Measurements from ENCODE around the gene ABAT. TPM values are rescaled to one million over a fixed set of nuclear protein-coding genes. Genes with fewer than 3 reads are reported as not detected.

Gene ABAT
- total RNA-seq, 1 experiment from 2014 or later, result 6.9 TPM

GRCh38 chr16:8725513-8726178 is 51.2 kb downstream of the ABAT start:
- ChIA-PET POLR2A (ENCODE audit: low non-redundant PET) (no interaction called here), CTCF (no interaction called here)
- H3K4me3 ChIP-seq (ENCODE audit: low read depth, low read length, poor library complexity, severe bottlenecking), result no peak overlapping the region
- no peak overlapping the region for H3K27ac ChIP-seq (ENCODE audit: low read depth, low read length, poor library complexity, severe bottlenecking)
- H3K27me3 ChIP-seq (replicated peaks; ENCODE audit: insufficient read depth, low read depth, low read length, poor library complexity), result no peaks in the 10 kb centered on the region
- no peaks in the 10 kb centered on the region for H3K9me3 ChIP-seq (ENCODE audit: low read depth, low read length, poor library complexity, severe bottlenecking)
- intact Hi-C loops (cut with micrococcal nuclease; ENCODE audit: unreplicated experiment), result no loop called here
- no peak for TF ChIP-seq CTCF (conservative IDR thresholded peaks at IDR 0.05; ENCODE audit: low read depth, low read length)
- no peak for TF ChIP-seq EZH2 (IDR thresholded peaks at IDR 0.05; ENCODE audit: borderline replicate concordance, low read depth, low read length, poor library complexity, severe bottlenecking)
- no TSS peak for BruUV-seq (replicated peaks)
- no peaks in the 10 kb centered on the region for H3K4me1 ChIP-seq (ENCODE audit: insufficient read depth, low read length, poor library complexity, severe bottlenecking)
- no peak for DNase-seq (ENCODE audit: low spot score)
- no peaks in the 10 kb centered on the region for H3K36me3 ChIP-seq (ENCODE audit: insufficient read depth, low read length, poor library complexity, severe bottlenecking)

GRCh38 chr16:8727131-8727806 is 52.9 kb downstream of the ABAT start:
- no peak for DNase-seq (ENCODE audit: low spot score)
- Histone ChIP-seq H3K4me1 (ENCODE audit: insufficient read depth, low read length, poor library complexity, severe bottlenecking) (no peaks in the 10 kb centered on the region), H3K4me3 (ENCODE audit: low read depth, low read length, poor library complexity, severe bottlenecking) (no peak overlapping the region), H3K27ac (ENCODE audit: low read depth, low read length, poor library complexity, severe bottlenecking) (no peak overlapping the region), H3K36me3 (ENCODE audit: insufficient read depth, low read length, poor library complexity, severe bottlenecking) (no peaks in the 10 kb centered on the region), H3K27me3 (replicated peaks; ENCODE audit: insufficient read depth, low read depth, low read length, poor library complexity) (no peaks in the 10 kb centered on the region), H3K9me3 (ENCODE audit: low read depth, low read length, poor library complexity, severe bottlenecking) (no peaks in the 10 kb centered on the region)
- intact Hi-C loops (cut with micrococcal nuclease; ENCODE audit: unreplicated experiment), result no loop called here
- CTCF ChIA-PET, result no interaction called here
- POLR2A ChIA-PET (ENCODE audit: low non-redundant PET), result no interaction called here
- TF ChIP-seq CTCF (conservative IDR thresholded peaks at IDR 0.05; ENCODE audit: low read depth, low read length) (no peak), EZH2 (IDR thresholded peaks at IDR 0.05; ENCODE audit: borderline replicate concordance, low read depth, low read length, poor library complexity, severe bottlenecking) (no peak)
- BruUV-seq (replicated peaks), result no TSS peak

DNA sequence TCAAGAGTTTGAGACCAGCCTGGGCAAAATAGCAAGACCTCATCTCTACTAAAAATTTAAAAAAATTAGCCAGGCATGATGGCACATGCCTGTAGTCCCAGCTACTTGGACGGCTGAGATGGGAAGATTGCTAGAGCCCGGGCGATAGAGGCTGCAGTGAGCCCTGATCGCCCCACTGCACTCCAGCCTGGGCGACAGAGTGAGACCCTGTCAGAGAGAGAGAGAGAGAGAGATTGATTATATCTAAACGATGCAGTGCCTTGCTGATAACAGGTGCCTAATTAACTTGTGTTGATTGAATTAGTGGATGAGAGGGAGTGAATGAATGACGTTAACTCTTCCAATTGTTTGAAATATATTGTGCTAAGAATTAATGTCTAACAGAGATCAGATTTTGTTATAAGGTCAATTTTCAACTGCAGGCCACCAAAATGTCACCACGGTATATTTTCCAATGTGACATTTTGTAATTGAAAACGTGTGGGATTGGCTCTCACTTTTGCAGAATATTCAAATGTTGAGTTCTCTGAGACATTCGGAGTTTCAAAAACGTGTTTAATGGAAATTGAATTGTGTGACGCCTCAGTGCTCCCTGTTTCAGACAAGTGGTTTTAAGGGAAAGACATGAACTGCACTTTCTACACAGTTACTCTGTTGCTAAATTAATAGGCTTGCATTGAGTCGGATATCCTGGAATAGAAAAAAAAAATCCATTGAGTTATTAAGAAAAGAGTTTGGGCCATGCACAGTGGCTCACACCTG is 53.6 kb downstream of the ABAT start:
- no peak for DNase-seq (ENCODE audit: low spot score)
- intact Hi-C loops (cut with micrococcal nuclease; ENCODE audit: unreplicated experiment), result no loop called here
- H3K4me3 ChIP-seq (ENCODE audit: low read depth, low read length, poor library complexity, severe bottlenecking), result no peak overlapping the region
- POLR2A ChIA-PET (ENCODE audit: low non-redundant PET), result no interaction called here
- H3K27ac ChIP-seq (ENCODE audit: low read depth, low read length, poor library complexity, severe bottlenecking), result no peak overlapping the region
- BruUV-seq (replicated peaks), result no TSS peak
- no peaks in the 10 kb centered on the region for H3K27me3 ChIP-seq (replicated peaks; ENCODE audit: insufficient read depth, low read depth, low read length, poor library complexity)
- CTCF ChIA-PET, result no interaction called here
- H3K4me1 ChIP-seq (ENCODE audit: insufficient read depth, low read length, poor library complexity, severe bottlenecking), result no peaks in the 10 kb centered on the region
- H3K9me3 ChIP-seq (ENCODE audit: low read depth, low read length, poor library complexity, severe bottlenecking), result no peaks in the 10 kb centered on the region
- TF ChIP-seq EZH2 (IDR thresholded peaks at IDR 0.05; ENCODE audit: borderline replicate concordance, low read depth, low read length, poor library complexity, severe bottlenecking), result no peak
- TF ChIP-seq CTCF (conservative IDR thresholded peaks at IDR 0.05; ENCODE audit: low read depth, low read length), result no peak
- no peaks in the 10 kb centered on the region for H3K36me3 ChIP-seq (ENCODE audit: insufficient read depth, low read length, poor library complexity, severe bottlenecking)
